MM.1S (cell line): ENCODE data around the gene ALG14.

ENCODE experiments used
- DNase-seq: peaks from one replicate; pipeline ENCODE4 v3.0.0-alpha.2; 2015
- H2AFZ ChIP-seq: fragments of 300-600 bp; sonication (generic); 2 replicates; pipeline ENCODE4 v1.6.0; 2016; ENCODE audit warnings: antibody characterized with exemption, low read length
- H3F3A ChIP-seq: fragments of 300-600 bp; sonication (generic); 2 replicates; pipeline ENCODE4 v1.6.1; 2016; ENCODE audit warnings: mild to moderate bottlenecking, antibody characterized with exemption, low read length, moderate library complexity, mixed read lengths; ENCODE audit not compliant: insufficient read depth
- H3K27ac ChIP-seq: fragments of 300-600 bp; sonication (generic); 2 replicates; pipeline ENCODE4 v1.5.1; 2016; ENCODE audit warnings: mild to moderate bottlenecking, low read length
- H3K27me3 ChIP-seq: fragments of 300-600 bp; sonication (generic); replicated peaks from 2 replicates; pipeline ENCODE4 v1.6.0; 2016; ENCODE audit warnings: low read length; ENCODE audit not compliant: insufficient read depth
- H3K36me3 ChIP-seq: fragments of 300-600 bp; sonication (generic); replicated peaks from 2 replicates; pipeline ENCODE4 v1.6.1; 2016; ENCODE audit warnings: mild to moderate bottlenecking, low read length, mixed read lengths; ENCODE audit not compliant: insufficient read depth
- H3K4me1 ChIP-seq: fragments of 300-600 bp; sonication (generic); 2 replicates; pipeline ENCODE4 v1.6.1; 2016; ENCODE audit warnings: low read length, mixed read lengths
- H3K4me2 ChIP-seq: fragments of 300-600 bp; sonication (generic); 2 replicates; pipeline ENCODE4 v1.6.0; 2016; ENCODE audit warnings: low read depth, low read length
- H3K4me3 ChIP-seq: fragments of 300-600 bp; sonication (generic); 2 replicates; pipeline ENCODE4 v1.5.1; 2016; ENCODE audit warnings: low read length, mixed read lengths
- H3K79me2 ChIP-seq: fragments of 300-600 bp; sonication (generic); 2 replicates; pipeline ENCODE4 v1.6.1; 2016; ENCODE audit warnings: mixed run types, low read length, mixed read lengths
- H3K9ac ChIP-seq: fragments of 300-600 bp; sonication (generic); 2 replicates; pipeline ENCODE4 v1.6.1; 2016; ENCODE audit warnings: low read length, mixed read lengths
- H3K9me2 ChIP-seq: fragments of 300-600 bp; sonication (generic); replicated peaks from 2 replicates; pipeline ENCODE4 v1.6.1; 2016; ENCODE audit warnings: mild to moderate bottlenecking, low read length, mixed read lengths; ENCODE audit not compliant: insufficient read depth
- H3K9me3 ChIP-seq: fragments of 300-600 bp; sonication (generic); replicated peaks from 2 replicates; pipeline ENCODE4 v1.6.1; 2016; ENCODE audit warnings: mild to moderate bottlenecking, low read length, mixed read lengths; ENCODE audit not compliant: insufficient read depth
- H4K20me1 ChIP-seq: fragments of 300-600 bp; sonication (generic); 2 replicates; pipeline ENCODE4 v1.6.1; 2016; ENCODE audit warnings: mild to moderate bottlenecking, low read length, moderate library complexity, mixed read lengths; ENCODE audit not compliant: insufficient read depth
- CTCF ChIP-seq: fragments of 300-600 bp; sonication (generic); IDR thresholded peaks from 2 replicates; pipeline ENCODE4 v1.5.1; 2016; ENCODE audit warnings: antibody characterized with exemption, low read length, mixed read lengths
- EZH2 ChIP-seq: fragments of 300-600 bp; sonication (generic); optimal IDR thresholded peaks from 2 replicates; pipeline ENCODE3; 2017; ENCODE audit warnings: low read depth, mild to moderate bottlenecking, antibody characterized with exemption, low read length, mixed read lengths
- EZH2phosphoT487 ChIP-seq: fragments of 300-600 bp; sonication (generic); IDR thresholded peaks from 2 replicates; pipeline ENCODE4 v1.6.1; 2018; ENCODE audit warnings: antibody characterized with exemption, low read length

The ALG14 gene

GRCh38 chr1:95034506-95034905 is 38.2 kb downstream of the ALG14 start:
- no peak for TF ChIP-seq CTCF
- no peak for TF ChIP-seq EZH2
- no peak for TF ChIP-seq EZH2phosphoT487
- Histone ChIP-seq H3K4me2 (no peak overlapping the region), H3K79me2 (no peaks in the 10 kb centered on the region), H3K4me1 (no peaks in the 10 kb centered on the region), H3K27me3 (no peaks in the 10 kb centered on the region), H3K9me2 (no peaks in the 10 kb centered on the region), H4K20me1 (no peaks in the 10 kb centered on the region), H3K9me3 (no peaks in the 10 kb centered on the region), H3K4me3 (no peak overlapping the region), H2AFZ (no peak overlapping the region), H3K36me3 (no peaks in the 10 kb centered on the region), H3K27ac (no peak overlapping the region), H3K9ac (no peak overlapping the region), H3F3A (no peaks in the 10 kb centered on the region)
- no peak for DNase-seq

DNA sequence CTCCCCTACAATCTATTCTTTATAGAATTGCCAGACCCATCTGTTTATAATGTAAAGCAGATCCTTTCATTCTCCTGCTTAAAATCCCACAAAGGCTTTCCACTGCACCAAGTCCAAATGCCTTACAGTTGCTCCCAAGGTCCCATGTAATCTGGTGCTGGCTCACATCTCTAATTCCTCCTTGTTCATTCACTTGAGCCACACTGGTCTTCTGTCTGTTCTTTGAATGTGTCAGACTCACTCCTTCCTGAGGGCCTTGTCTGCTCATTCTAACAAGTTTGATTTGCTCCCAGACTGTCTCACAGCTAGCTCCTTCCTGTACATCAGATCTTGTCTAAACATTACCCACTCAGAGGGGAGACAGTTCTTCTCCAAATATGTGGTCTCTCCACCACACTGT is 38.9 kb downstream of the ALG14 start:
- no peaks in the 10 kb centered on the region for H3K79me2 ChIP-seq
- TF ChIP-seq CTCF = no peak
- TF ChIP-seq EZH2 = no peak
- no peak for TF ChIP-seq EZH2phosphoT487
- H4K20me1 ChIP-seq = no peaks in the 10 kb centered on the region
- no peaks in the 10 kb centered on the region for H3K36me3 ChIP-seq
- no peak overlapping the region for H3K9ac ChIP-seq
- H3K4me3 ChIP-seq = no peak overlapping the region
- no peaks in the 10 kb centered on the region for H3K4me1 ChIP-seq
- H3K27ac ChIP-seq = no peak overlapping the region
- H3K4me2 ChIP-seq = no peak overlapping the region
- H3F3A ChIP-seq = no peaks in the 10 kb centered on the region
- no peak for DNase-seq
- no peaks in the 10 kb centered on the region for H3K9me2 ChIP-seq
- no peaks in the 10 kb centered on the region for H3K9me3 ChIP-seq
- no peaks in the 10 kb centered on the region for H3K27me3 ChIP-seq
- no peak overlapping the region for H2AFZ ChIP-seq

DNA sequence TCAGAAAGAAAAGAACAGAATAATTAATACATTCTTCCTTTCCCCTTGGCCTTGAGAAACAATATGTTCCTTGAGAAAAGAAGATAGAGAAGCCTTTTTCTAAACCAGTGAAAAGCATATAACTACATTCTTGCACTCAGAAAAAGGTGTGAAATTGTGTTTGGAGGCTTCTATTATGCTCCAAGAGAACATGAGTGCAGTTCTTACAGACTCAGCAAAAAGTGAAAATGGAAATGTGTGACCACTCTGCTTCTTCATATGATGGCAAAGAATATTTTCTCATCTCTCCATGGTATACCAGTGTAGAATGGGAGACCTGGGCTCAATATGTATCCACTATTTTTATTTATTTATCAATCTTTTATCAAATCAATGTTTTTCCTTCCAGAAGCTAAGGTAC is 43.2 kb downstream of the ALG14 start:
- TF ChIP-seq EZH2 = no peak
- TF ChIP-seq EZH2phosphoT487 = no peak

GRCh38 chr1:95028954-95029353 is 43.8 kb downstream of the ALG14 start:
- H3K4me2 ChIP-seq = no peak overlapping the region
- no peak overlapping the region for H3K27ac ChIP-seq
- no peaks in the 10 kb centered on the region for H3K36me3 ChIP-seq
- TF ChIP-seq EZH2 (no peak), EZH2phosphoT487 (no peak), CTCF (no peak)
- no peaks in the 10 kb centered on the region for H3K27me3 ChIP-seq
- H3K9ac ChIP-seq = no peak overlapping the region
- no peaks in the 10 kb centered on the region for H4K20me1 ChIP-seq
- no peak overlapping the region for H3K4me3 ChIP-seq
- H3K4me1 ChIP-seq = no peaks in the 10 kb centered on the region
- H3K9me3 ChIP-seq = no peaks in the 10 kb centered on the region
- H2AFZ ChIP-seq = no peak overlapping the region
- no peaks in the 10 kb centered on the region for H3F3A ChIP-seq
- no peaks in the 10 kb centered on the region for H3K79me2 ChIP-seq
- no peaks in the 10 kb centered on the region for H3K9me2 ChIP-seq
- no peak for DNase-seq

More for the DNA sequence above, 43.2 kb downstream of the ALG14 start:
- Histone ChIP-seq H3K4me1 (no peaks in the 10 kb centered on the region), H3K9me3 (no peaks in the 10 kb centered on the region), H3K27ac (no peak overlapping the region), H3F3A (no peaks in the 10 kb centered on the region), H3K36me3 (no peaks in the 10 kb centered on the region), H3K27me3 (no peaks in the 10 kb centered on the region), H3K9me2 (no peaks in the 10 kb centered on the region), H3K4me3 (no peak overlapping the region), H4K20me1 (no peaks in the 10 kb centered on the region), H2AFZ (no peak overlapping the region), H3K9ac (no peak overlapping the region), H3K4me2 (no peak overlapping the region), H3K79me2 (no peaks in the 10 kb centered on the region)
- no peak for DNase-seq
